Astrocyte (in vitro differentiated cells and primary cell): Measurements from ENCODE around the gene PPP1R37. TPM values are rescaled to one million over a fixed set of nuclear protein-coding genes. Genes with fewer than 3 reads are reported as not detected.

Experiments
- DNase-seq: peaks from one replicate; pipeline ENCODE4 v3.0.0-alpha.2; 2010; ENCODE audit warnings: low read depth
- FAIRE-seq: peaks from 2 replicates; lab custom pipeline; 2011; peaks lifted over from hg19 to GRCh38; lab: Jason Lieb, UNC
- H2AFZ ChIP-seq: 2 replicates; pipeline ENCODE4 v1.6.0; 2012; ENCODE audit warnings: low read depth, low read length, inconsistent platforms
- H3K27ac ChIP-seq: 2 replicates; pipeline ENCODE4 v1.5.1; 2011; ENCODE audit warnings: low read depth, low read length, inconsistent platforms
- H3K27me3 ChIP-seq: 2 replicates; pipeline ENCODE4 v1.6.0; 2011; ENCODE audit warnings: low read length, inconsistent platforms; ENCODE audit not compliant: insufficient read depth
- H3K36me3 ChIP-seq: 2 replicates; pipeline ENCODE4 v1.5.1; 2011; ENCODE audit warnings: low read length, inconsistent platforms; ENCODE audit not compliant: insufficient read depth
- H3K4me1 ChIP-seq: 2 replicates; pipeline ENCODE4 v1.5.1; 2011; ENCODE audit warnings: low read length, inconsistent platforms; ENCODE audit not compliant: insufficient read depth
- H3K4me2 ChIP-seq: 2 replicates; pipeline ENCODE4 v1.6.0; 2012; ENCODE audit warnings: low read length, inconsistent platforms
- H3K4me3 ChIP-seq: 2 replicates; pipeline ENCODE4 v1.5.1; 2011; ENCODE audit warnings: low read depth, mild to moderate bottlenecking, low read length, inconsistent platforms; ENCODE audit not compliant: insufficient read depth
- H3K79me2 ChIP-seq: 2 replicates; pipeline ENCODE4 v1.6.0; 2012; ENCODE audit warnings: mild to moderate bottlenecking, low read length, inconsistent platforms; ENCODE audit not compliant: insufficient read depth
- H3K9ac ChIP-seq: 2 replicates; pipeline ENCODE4 v1.6.0; 2012; ENCODE audit warnings: mild to moderate bottlenecking, low read length, inconsistent platforms
- H3K9me3 ChIP-seq: 2 replicates; pipeline ENCODE4 v1.5.1; 2012; ENCODE audit warnings: low read depth, mild to moderate bottlenecking, low read length, inconsistent platforms; ENCODE audit not compliant: insufficient read depth
- H4K20me1 ChIP-seq: 2 replicates; pipeline ENCODE4 v1.6.0; 2012; ENCODE audit warnings: low read length, inconsistent platforms; ENCODE audit not compliant: insufficient read depth
- H3K27ac Mint-ChIP-seq: one replicate; pipeline ENCODE4 v1.8.0; 2021; ENCODE audit warnings: mild to moderate bottlenecking, mixed read lengths; ENCODE audit not compliant: unreplicated experiment
- H3K27me3 Mint-ChIP-seq: one replicate; pipeline ENCODE4 v1.8.0; 2021; ENCODE audit warnings: low read depth, mixed read lengths; ENCODE audit not compliant: unreplicated experiment
- H3K36me3 Mint-ChIP-seq: one replicate; pipeline ENCODE4 v1.8.0; 2021; ENCODE audit warnings: low read depth, mixed read lengths; ENCODE audit not compliant: unreplicated experiment
- H3K4me1 Mint-ChIP-seq: one replicate; pipeline ENCODE4 v1.8.0; 2021; ENCODE audit warnings: low read depth, mixed read lengths; ENCODE audit not compliant: unreplicated experiment
- H3K4me3 Mint-ChIP-seq: one replicate; pipeline ENCODE4 v1.8.0; 2021; ENCODE audit warnings: mild to moderate bottlenecking, moderate library complexity, mixed read lengths; ENCODE audit not compliant: unreplicated experiment
- H3K9me3 Mint-ChIP-seq: one replicate; pipeline ENCODE4 v1.8.0; 2021; ENCODE audit warnings: mild to moderate bottlenecking, mixed read lengths; ENCODE audit not compliant: unreplicated experiment
- CTCF ChIP-seq: IDR thresholded peaks from 2 replicates; pipeline ENCODE4 v1.5.1; 2011; ENCODE audit warnings: low read depth, mild to moderate bottlenecking, inconsistent platforms, low read length, moderate library complexity; ENCODE audit not compliant: insufficient read depth
- EZH2 ChIP-seq: IDR thresholded peaks from 2 replicates; pipeline ENCODE4 v1.6.1; 2012; ENCODE audit warnings: mild to moderate bottlenecking, low read length, inconsistent platforms; ENCODE audit not compliant: insufficient read depth
- total RNA-seq: library from RNA; stranded (reverse); gene quantifications from 2 replicates; pipeline ENCODE4 v1.2.1, GENCODE V29; 2021

PPP1R37 gene
- total RNA-seq, 1 donor from 2014 or later: 29.1 TPM

DNA sequence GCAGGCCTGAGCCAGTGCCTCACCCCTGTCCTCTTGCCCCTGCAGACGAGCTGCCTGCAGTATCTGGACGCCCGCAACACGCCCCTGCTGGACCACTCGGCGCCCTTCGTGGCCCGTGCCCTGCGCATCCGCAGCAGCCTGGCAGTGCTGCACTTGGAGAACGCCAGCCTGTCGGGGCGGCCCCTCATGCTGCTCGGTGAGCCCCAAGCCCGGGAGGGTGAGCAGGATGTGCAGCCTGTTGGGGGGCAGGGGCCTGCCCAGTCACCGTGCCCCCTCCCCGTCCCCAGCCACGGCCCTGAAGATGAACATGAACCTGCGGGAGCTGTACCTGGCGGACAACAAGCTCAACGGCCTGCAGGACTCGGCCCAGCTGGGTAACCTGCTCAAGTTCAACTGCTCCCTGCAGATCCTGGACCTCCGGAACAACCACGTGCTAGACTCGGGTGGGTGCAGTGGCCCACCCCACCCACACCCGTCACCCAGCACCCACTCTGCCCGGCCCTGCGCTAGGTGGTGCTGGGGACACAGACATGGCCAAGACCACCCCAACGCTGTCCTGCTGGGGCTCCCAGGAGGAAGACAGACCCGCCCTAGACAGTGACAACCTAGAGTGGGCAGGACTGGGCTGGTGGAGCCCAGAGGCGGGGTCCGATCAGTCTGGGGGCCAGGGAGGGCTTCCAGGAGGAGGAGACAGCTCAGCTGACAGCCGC, 49.2 kb downstream of the PPP1R37 start:
- no peak overlapping the region for H3K27ac Mint-ChIP-seq
- Histone ChIP-seq H4K20me1 (peaks cover 28% of the 10 kb centered on the region), H3K9me3 (no peaks in the 10 kb centered on the region), H2AFZ (no peak overlapping the region), H3K9ac (no peak overlapping the region), H3K4me1 (no peaks in the 10 kb centered on the region), H3K27ac (no peak overlapping the region), H3K36me3 (peaks cover 3% of the 10 kb centered on the region), H3K4me3 (no peak overlapping the region), H3K79me2 (peaks cover 14% of the 10 kb centered on the region), H3K4me2 (no peak overlapping the region), H3K27me3 (no peaks in the 10 kb centered on the region)
- H3K9me3 Mint-ChIP-seq: no peaks in the 10 kb centered on the region
- H3K4me3 Mint-ChIP-seq: no peak overlapping the region
- peaks cover 6% of the 10 kb centered on the region for H3K4me1 Mint-ChIP-seq
- no peaks in the 10 kb centered on the region for H3K27me3 Mint-ChIP-seq
- FAIRE-seq (no peak), DNase-seq (no peak)
- TF ChIP-seq CTCF: no peak
- TF ChIP-seq EZH2: no peak
- H3K36me3 Mint-ChIP-seq: peaks cover 7% of the 10 kb centered on the region

DNA sequence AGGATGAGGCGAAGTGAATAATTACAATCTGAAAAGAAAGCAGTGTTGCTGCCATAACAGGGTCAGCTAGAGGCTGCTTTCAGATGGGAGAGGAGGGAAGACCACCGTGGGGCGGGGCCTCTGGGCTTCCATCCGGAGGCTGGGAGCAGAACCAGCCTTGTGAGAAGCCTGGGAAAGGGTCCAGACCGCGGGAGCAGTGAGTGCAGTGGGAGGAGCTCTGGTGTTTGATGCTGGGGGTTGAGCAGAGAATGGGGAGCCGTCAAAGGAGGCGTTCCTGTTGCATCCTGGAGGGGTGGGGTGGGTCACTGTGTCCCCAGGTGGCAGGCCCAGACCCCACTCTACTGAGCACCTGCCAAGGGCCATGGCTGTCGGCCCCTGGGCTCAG, 49.7 kb downstream of the PPP1R37 start:
- Mint-ChIP-seq H3K36me3 (peaks cover 7% of the 10 kb centered on the region), H3K27me3 (no peaks in the 10 kb centered on the region), H3K9me3 (no peaks in the 10 kb centered on the region), H3K4me1 (peaks cover 3% of the 10 kb centered on the region), H3K27ac (peak overlapping the region; percentile 64), H3K4me3 (no peak overlapping the region)
- peaks cover 3% of the 10 kb centered on the region for H3K36me3 ChIP-seq
- no peaks in the 10 kb centered on the region for H3K4me1 ChIP-seq
- H3K9me3 ChIP-seq: no peaks in the 10 kb centered on the region
- TF ChIP-seq EZH2 (no peak), CTCF (no peak)
- H4K20me1 ChIP-seq: peaks cover 23% of the 10 kb centered on the region
- no peak overlapping the region for H2AFZ ChIP-seq
- H3K27me3 ChIP-seq: no peaks in the 10 kb centered on the region
- no peak overlapping the region for H3K4me3 ChIP-seq
- FAIRE-seq (no peak), DNase-seq (no peak)
- H3K27ac ChIP-seq: no peak overlapping the region
- peaks cover 9% of the 10 kb centered on the region for H3K79me2 ChIP-seq
- no peak overlapping the region for H3K9ac ChIP-seq
- H3K4me2 ChIP-seq: no peak overlapping the region
